Trophoblast cell (in vitro differentiated cells and primary cell): ENCODE measurements around the gene HEXIM1.

Experiments used
- DNase-seq, 2 donors: peaks; one replicate each; pipeline ENCODE4 v3.0.0-alpha.2; 2016
- H2AFZ ChIP-seq: 2 replicates; pipeline ENCODE4 v1.6.1; 2013; ENCODE audit warnings: low read length, moderate library complexity, mild to moderate bottlenecking; ENCODE audit not compliant: insufficient read depth, poor library complexity
- H2AK5ac ChIP-seq: 2 replicates; pipeline ENCODE4 v1.6.1; 2013; ENCODE audit warnings: mild to moderate bottlenecking, low read length
- H2BK120ac ChIP-seq: 2 replicates; pipeline ENCODE4 v1.6.1; 2013; ENCODE audit warnings: low read length, mild to moderate bottlenecking, moderate library complexity; ENCODE audit not compliant: insufficient read depth, poor library complexity
- H2BK12ac ChIP-seq: 2 replicates; pipeline ENCODE4 v1.6.1; 2013; ENCODE audit warnings: mild to moderate bottlenecking, low read length, moderate library complexity
- H2BK5ac ChIP-seq: 2 replicates; pipeline ENCODE4 v1.6.1; 2013; ENCODE audit warnings: low read length, low read depth, moderate library complexity, mild to moderate bottlenecking; ENCODE audit not compliant: poor library complexity
- H3K14ac ChIP-seq: 2 replicates; pipeline ENCODE4 v1.6.1; 2013; ENCODE audit warnings: mild to moderate bottlenecking, low read length
- H3K18ac ChIP-seq: 2 replicates; pipeline ENCODE4 v1.6.1; 2013; ENCODE audit warnings: mild to moderate bottlenecking, low read length
- H3K23ac ChIP-seq: 2 replicates; pipeline ENCODE4 v1.6.1; 2013; ENCODE audit warnings: low read length
- H3K27ac ChIP-seq: 2 replicates; pipeline ENCODE4 v1.5.1; 2013; ENCODE audit warnings: low read depth, mild to moderate bottlenecking, inconsistent platforms, low read length, moderate library complexity
- H3K27me3 ChIP-seq: 2 replicates; pipeline ENCODE4 v1.6.1; 2013; ENCODE audit warnings: inconsistent platforms, mild to moderate bottlenecking, low read length, moderate library complexity; ENCODE audit not compliant: insufficient read depth
- H3K36me3 ChIP-seq, 2 experiments: 1 replicate in 1 of 2; 2 replicates in 1 of 2; pipeline ENCODE4 v1.6.1; 2013; ENCODE audit warnings: low read length in 2 of 2, mild to moderate bottlenecking in 2 of 2, moderate library complexity in 1 of 2; ENCODE audit not compliant: insufficient read depth in 2 of 2, control insufficient read depth in 1 of 2
- H3K4ac ChIP-seq: 2 replicates; pipeline ENCODE4 v1.6.1; 2013; ENCODE audit warnings: low read depth, mild to moderate bottlenecking, low read length, moderate library complexity
- H3K4me1 ChIP-seq, 2 experiments: 1 replicate in 1 of 2; 2 replicates in 1 of 2; pipeline ENCODE4 v1.6.1; 2013; ENCODE audit warnings: low read length in 2 of 2, mild to moderate bottlenecking in 2 of 2, moderate library complexity in 1 of 2; ENCODE audit not compliant: insufficient read depth in 2 of 2, control insufficient read depth in 1 of 2
- H3K4me2 ChIP-seq: 2 replicates; pipeline ENCODE4 v1.6.1; 2013; ENCODE audit warnings: inconsistent platforms, mild to moderate bottlenecking, low read length, moderate library complexity
- H3K4me3 ChIP-seq: 2 replicates; pipeline ENCODE4 v1.5.1; 2013; ENCODE audit warnings: mild to moderate bottlenecking, low read depth, low read length, inconsistent platforms
- H3K79me1 ChIP-seq: one replicate; pipeline ENCODE4 v1.6.1; 2013; ENCODE audit warnings: low read length
- H3K79me2 ChIP-seq: 2 replicates; pipeline ENCODE4 v1.6.1; 2013; ENCODE audit warnings: low read length, mild to moderate bottlenecking; ENCODE audit not compliant: control insufficient read depth, insufficient read depth, poor library complexity
- H3K9ac ChIP-seq: 2 replicates; pipeline ENCODE4 v1.6.1; 2013; ENCODE audit warnings: mild to moderate bottlenecking, low read length
- H3K9me3 ChIP-seq: 2 replicates; pipeline ENCODE4 v1.6.1; 2013; ENCODE audit warnings: low read depth, mild to moderate bottlenecking, control low read depth, inconsistent platforms, low read length; ENCODE audit not compliant: insufficient read depth
- H4K12ac ChIP-seq: 2 replicates; pipeline ENCODE4 v1.6.1; 2013; ENCODE audit warnings: low read depth, mild to moderate bottlenecking, low read length, moderate library complexity
- H4K8ac ChIP-seq: 2 replicates; pipeline ENCODE4 v1.6.1; 2013; ENCODE audit warnings: low read depth, mild to moderate bottlenecking, low read length, moderate library complexity
- H4K91ac ChIP-seq: one replicate; pipeline ENCODE4 v1.6.1; 2013; ENCODE audit warnings: low read depth, mild to moderate bottlenecking, low read length, moderate library complexity
- WGBS: extraction: QIAGEN DNeasy Blood & Tissue Kit; methylation state at CpG from one replicate; pipeline ENCODE4 v1.1.7; 2013; ENCODE audit warnings: missing lambda C conversion rate; ENCODE audit not compliant: insufficient read length, insufficient coverage; ENCODE audit errors: extremely low coverage; 5-methylcytosine and 5-hydroxymethylcytosine counted together

The HEXIM1 gene

DNA sequence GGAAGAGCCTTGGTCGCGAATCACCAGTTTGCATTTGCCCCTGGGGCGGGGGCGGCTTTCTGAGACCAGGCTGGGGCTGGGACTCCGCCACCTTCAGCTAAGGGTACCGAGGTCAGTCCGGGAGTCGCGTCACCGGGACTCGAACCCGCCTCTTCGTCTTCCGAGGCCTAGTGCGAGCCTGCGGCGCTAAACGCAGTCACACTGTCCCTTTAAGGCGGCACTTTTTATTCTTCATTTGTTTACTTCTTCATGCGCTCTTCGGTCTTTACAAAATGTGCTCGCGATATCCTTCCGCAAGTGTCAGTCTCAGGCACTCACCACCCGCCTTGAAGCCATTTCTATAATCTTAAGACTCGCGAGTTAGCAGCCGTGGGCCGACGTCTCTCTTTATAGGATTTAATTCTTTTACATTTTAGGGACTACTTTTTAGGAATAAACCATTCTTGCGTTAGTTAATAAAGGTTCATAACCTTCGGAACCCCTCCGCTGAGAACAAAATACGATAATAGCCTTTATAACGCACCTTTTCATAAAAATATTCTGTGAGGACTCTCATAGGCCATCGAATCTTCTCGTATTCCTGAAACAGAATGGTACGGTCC, 593 bp upstream of the HEXIM1 start:
- H3K14ac ChIP-seq = peak overlapping the region; percentile 88
- no peaks in the 10 kb centered on the region for H3K9me3 ChIP-seq
- no CpG with 5 or more reads among the region's 38 CpGs for WGBS
- H4K8ac ChIP-seq = peak overlapping the region; percentile 85
- no peak overlapping the region for H3K23ac ChIP-seq
- peak overlapping the region; percentile 94 for H2BK5ac ChIP-seq
- peaks cover 20% of the 10 kb centered on the region for H3K79me2 ChIP-seq
- peak overlapping the region; percentile 41 for H3K9ac ChIP-seq
- peak overlapping the region; percentile 95 for H3K27ac ChIP-seq
- H4K12ac ChIP-seq = peak overlapping the region; percentile 95
- no peaks in the 10 kb centered on the region for H3K27me3 ChIP-seq
- DNase-seq = peak; percentile 88 to 97
- H3K4me2 ChIP-seq = peak overlapping the region; percentile 49
- peak overlapping the region; percentile 67 for H2AFZ ChIP-seq
- H2BK120ac ChIP-seq = peak overlapping the region; percentile 77
- H3K79me1 ChIP-seq = peaks cover 35% of the 10 kb centered on the region
- peak overlapping the region; percentile 91 for H3K18ac ChIP-seq
- H3K4ac ChIP-seq = peak overlapping the region; percentile 67
- peak overlapping the region; percentile 92 for H4K91ac ChIP-seq
- no peak overlapping the region for H2BK12ac ChIP-seq
- no peak overlapping the region for H2AK5ac ChIP-seq
- H3K36me3 ChIP-seq = no peaks in the 10 kb centered on the region
- H3K4me3 ChIP-seq = peak overlapping the region; percentile 78
- peaks cover 16 to 27% of the 10 kb centered on the region in 2 experiments for H3K4me1 ChIP-seq

DNA sequence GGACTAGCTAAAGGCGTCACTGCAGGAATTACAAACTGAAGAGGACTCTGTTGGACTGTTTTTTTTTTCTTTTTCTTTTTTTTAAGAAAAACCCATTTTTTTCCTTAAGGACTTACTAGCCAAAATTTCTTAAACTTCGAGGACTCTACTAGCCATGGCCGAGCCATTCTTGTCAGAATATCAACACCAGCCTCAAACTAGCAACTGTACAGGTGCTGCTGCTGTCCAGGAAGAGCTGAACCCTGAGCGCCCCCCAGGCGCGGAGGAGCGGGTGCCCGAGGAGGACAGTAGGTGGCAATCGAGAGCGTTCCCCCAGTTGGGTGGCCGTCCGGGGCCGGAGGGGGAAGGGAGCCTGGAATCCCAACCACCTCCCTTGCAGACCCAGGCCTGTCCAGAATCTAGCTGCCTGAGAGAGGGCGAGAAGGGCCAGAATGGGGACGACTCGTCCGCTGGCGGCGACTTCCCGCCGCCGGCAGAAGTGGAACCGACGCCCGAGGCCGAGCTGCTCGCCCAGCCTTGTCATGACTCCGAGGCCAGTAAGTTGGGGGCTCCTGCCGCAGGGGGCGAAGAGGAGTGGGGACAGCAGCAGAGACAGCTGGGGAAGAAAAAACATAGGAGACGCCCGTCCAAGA, 878 bp downstream of the HEXIM1 start:
- Histone ChIP-seq H4K12ac (peak overlapping the region; percentile 68), H3K27ac (peak overlapping the region; percentile 91), H3K4me1 (peaks cover 9 to 23% of the 10 kb centered on the region in 2 experiments), H2AFZ (peak overlapping the region; percentile 48), H2BK5ac (peak overlapping the region; percentile 89), H3K18ac (peak overlapping the region; percentile 95), H3K79me1 (peaks cover 29% of the 10 kb centered on the region), H3K79me2 (peaks cover 16% of the 10 kb centered on the region), H2BK120ac (peak overlapping the region; percentile 81), H3K4me2 (peak overlapping the region; percentile 88), H2AK5ac (peak overlapping the region; percentile 34), H3K27me3 (no peaks in the 10 kb centered on the region), H3K9ac (peak overlapping the region; percentile 85), H4K8ac (peak overlapping the region; percentile 64), H3K9me3 (no peaks in the 10 kb centered on the region), H3K4ac (peak overlapping the region; percentile 75), H3K14ac (peak overlapping the region; percentile 93), H3K36me3 (no peaks in the 10 kb centered on the region), H3K4me3 (peak overlapping the region; percentile 90), H4K91ac (peak overlapping the region; percentile 86), H2BK12ac (peak overlapping the region; percentile 31), H3K23ac (no peak overlapping the region)
- peak; percentile 58 to 72 for DNase-seq
- WGBS = no CpG with 5 or more reads among the region's 32 CpGs

DNA sequence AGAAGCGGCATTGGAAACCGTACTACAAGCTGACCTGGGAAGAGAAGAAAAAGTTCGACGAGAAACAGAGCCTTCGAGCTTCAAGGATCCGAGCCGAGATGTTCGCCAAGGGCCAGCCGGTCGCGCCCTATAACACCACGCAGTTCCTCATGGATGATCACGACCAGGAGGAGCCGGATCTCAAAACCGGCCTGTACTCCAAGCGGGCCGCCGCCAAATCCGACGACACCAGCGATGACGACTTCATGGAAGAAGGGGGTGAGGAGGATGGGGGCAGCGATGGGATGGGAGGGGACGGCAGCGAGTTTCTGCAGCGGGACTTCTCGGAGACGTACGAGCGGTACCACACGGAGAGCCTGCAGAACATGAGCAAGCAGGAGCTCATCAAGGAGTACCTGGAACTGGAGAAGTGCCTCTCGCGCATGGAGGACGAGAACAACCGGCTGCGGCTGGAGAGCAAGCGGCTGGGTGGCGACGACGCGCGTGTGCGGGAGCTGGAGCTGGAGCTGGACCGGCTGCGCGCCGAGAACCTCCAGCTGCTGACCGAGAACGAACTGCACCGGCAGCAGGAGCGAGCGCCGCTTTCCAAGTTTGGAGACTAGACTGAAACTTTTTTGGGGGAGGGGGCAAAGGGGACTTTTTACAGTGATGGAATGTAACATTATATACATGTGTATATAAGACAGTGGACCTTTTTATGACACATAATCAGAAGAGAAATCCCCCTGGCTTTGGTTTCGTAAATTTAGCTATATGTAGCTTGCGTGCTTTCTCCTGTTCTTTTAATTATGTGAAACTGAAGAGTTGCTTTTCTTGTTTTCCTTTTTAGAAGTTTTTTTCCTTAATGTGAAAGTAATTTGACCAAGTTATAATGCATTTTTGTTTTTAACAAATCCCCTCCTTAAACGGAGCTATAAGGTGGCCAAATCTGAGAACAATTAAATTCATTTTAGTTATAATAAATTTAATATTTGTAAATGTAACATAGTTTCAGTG, 1.7 kb downstream of the HEXIM1 start:
- Histone ChIP-seq H2BK5ac (peak overlapping the region; percentile 89), H3K14ac (peak overlapping the region; percentile 93), H3K27ac (peak overlapping the region; percentile 91), H3K79me1 (peaks cover 21% of the 10 kb centered on the region), H3K4me2 (peak overlapping the region; percentile 88), H4K91ac (peak overlapping the region; percentile 86), H3K4me3 (peak overlapping the region; percentile 90), H2BK12ac (no peak overlapping the region), H3K79me2 (peaks cover 12% of the 10 kb centered on the region), H3K9ac (peak overlapping the region; percentile 85), H4K12ac (peak overlapping the region; percentile 68), H2AFZ (no peak overlapping the region), H3K18ac (peak overlapping the region; percentile 56), H2BK120ac (peak overlapping the region; percentile 81), H3K4me1 (peaks cover 4 to 15% of the 10 kb centered on the region in 2 experiments), H4K8ac (peak overlapping the region; percentile 64), H3K23ac (no peak overlapping the region), H3K36me3 (no peaks in the 10 kb centered on the region), H3K9me3 (no peaks in the 10 kb centered on the region), H3K27me3 (no peaks in the 10 kb centered on the region), H3K4ac (peak overlapping the region; percentile 75), H2AK5ac (peak overlapping the region; percentile 34)
- WGBS = no CpG with 5 or more reads among the region's 56 CpGs
- peak; percentile 25 to 58 for DNase-seq
